ENCODE results near the gene CRB3.

GRCh38 chr19:6484831-6485230 is 20.8 kb downstream of the CRB3 start:
- TF ChIP-seq ZNF274 (IDR thresholded peaks at IDR 0.05; ENCODE audit: low read depth, low read length): no peak
- TF ChIP-seq YY1 (IDR thresholded peaks at IDR 0.05; ENCODE audit: insufficient read depth, insufficient read length): no peak
- TF ChIP-seq SUZ12 (IDR thresholded peaks at IDR 0.05; ENCODE audit: extremely low read depth, insufficient read depth, insufficient read length): no peak
